Activated CD8-positive, alpha-beta memory T cell treated with anti-CD3 and anti-CD28 coated beads, Interleukin-2, amount 50 U/mL, for 24 hours (primary cell): Measurements from ENCODE around the gene RAB11FIP3.

Experiments
- DNase-seq: peaks from one replicate; pipeline ENCODE4 v3.0.0-alpha.2; 2020; ENCODE audit errors: extremely low read depth

Gene RAB11FIP3

DNA sequence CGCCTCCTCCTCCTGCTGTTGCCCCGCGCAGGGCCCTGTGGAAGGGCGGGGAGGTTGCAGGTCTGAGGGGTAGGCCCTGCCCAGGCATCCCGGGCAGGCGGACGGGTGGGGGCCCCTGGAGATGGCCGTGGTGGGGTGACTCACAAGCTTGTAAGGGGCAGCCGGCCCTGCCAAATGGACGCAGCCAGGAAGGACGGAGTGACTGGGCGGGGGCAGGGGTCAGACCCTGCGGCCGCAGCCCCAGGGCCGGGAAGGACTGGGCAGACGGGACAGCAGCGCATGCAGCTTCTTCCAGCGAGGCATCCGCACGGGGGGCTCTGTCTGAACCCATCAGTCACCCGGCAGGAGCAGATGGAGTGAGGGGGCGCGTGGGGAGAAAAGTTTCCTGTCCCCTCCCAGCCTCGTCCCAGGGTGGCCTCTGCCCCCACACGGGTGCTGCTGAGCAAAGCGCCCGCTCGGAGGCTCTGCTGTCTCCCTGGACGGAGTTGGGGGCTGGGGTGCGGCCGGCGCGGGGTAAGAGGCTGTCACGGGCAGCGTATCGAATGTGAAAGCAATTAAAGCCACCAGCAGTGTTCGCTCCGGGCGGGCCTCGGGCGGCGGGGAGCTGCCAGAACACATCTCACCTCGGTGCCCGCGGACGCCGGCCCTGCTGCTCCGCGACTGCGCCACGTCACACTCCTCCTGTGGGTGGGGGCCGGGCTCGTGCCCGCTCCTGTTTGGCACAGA, 129.4 kb downstream of the RAB11FIP3 start:
- DNase-seq = no peak

DNA sequence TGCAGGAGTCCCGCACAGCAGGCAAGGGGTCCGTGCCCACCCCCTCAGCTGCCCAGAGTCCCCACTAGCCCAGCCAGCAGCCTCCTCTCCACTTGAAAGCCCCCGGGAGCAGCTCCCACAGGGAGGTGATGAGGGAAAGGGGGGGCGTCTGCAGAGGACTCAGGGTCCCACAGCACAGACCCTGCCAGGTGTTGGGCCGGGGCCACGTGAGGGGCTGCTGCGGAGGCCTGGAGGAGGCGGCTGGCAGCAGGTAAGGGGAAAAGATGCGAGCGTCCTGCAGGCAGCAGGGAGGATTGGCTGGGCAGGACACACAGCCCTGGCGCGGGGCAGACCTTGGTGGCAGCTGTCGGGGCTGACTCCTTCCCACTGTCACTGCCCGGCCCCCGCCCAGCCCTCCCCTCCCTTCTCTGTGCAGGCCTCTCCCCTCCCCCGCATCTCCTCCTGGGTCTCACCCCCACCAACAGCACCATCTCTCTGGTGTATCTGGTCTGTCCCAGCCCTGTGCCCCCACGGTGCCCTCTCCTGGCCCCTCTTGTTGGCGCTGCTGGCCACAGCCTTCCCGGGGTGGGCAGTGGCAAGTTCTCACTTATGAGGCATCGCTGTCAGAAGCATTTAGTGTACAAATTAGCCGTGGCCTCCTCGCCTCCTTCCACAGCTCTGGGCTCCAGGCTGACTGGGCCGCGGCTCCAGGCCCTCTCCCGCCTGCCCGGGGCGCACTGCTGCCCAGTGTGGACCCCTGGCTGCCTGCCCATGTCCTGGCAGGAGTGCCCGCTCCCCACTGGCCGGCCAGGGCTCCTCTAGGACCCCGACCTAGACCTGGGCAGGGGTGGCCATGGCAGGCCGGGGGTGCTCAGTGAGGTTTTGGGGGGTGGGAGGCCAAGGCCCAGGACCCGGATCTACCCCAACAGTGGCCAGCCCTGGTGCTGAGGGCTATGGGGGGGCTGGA, 130.4 kb downstream of the RAB11FIP3 start:
- no peak for DNase-seq

DNA sequence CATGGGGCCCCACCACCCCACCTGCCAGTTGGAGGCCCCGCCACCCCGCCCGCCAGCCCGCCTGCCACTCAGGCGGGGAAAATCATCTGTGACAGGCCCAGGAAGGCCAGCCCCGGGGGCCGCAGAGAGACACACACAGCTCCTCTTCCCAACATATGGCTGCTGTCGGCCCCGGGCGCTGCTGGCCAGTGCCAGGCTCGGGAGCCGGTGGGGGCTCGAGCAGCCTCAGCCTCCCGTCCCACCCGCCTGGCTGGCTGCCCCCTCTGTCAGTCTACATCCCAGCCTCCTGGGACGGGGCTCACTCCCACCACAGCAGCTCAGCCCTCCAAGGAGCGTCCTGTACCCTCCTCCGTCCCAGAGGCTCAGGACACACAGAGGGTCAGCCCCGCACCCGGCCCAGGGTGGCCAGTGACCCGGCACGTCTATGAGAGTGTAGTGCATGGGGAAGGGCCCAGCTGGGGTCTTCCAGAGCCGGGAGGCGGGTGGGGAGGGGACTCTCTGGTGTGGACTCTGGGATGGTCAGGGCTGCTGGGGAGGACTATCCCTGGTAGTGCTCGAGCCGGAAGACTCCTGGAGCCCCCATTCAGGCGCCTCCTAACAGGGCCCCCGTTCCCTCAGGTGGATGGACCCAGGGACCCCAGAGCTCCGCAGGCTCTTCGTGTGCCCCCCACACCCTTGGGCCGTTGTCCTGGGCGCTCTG, 131.2 kb downstream of the RAB11FIP3 start:
- no peak for DNase-seq

DNA sequence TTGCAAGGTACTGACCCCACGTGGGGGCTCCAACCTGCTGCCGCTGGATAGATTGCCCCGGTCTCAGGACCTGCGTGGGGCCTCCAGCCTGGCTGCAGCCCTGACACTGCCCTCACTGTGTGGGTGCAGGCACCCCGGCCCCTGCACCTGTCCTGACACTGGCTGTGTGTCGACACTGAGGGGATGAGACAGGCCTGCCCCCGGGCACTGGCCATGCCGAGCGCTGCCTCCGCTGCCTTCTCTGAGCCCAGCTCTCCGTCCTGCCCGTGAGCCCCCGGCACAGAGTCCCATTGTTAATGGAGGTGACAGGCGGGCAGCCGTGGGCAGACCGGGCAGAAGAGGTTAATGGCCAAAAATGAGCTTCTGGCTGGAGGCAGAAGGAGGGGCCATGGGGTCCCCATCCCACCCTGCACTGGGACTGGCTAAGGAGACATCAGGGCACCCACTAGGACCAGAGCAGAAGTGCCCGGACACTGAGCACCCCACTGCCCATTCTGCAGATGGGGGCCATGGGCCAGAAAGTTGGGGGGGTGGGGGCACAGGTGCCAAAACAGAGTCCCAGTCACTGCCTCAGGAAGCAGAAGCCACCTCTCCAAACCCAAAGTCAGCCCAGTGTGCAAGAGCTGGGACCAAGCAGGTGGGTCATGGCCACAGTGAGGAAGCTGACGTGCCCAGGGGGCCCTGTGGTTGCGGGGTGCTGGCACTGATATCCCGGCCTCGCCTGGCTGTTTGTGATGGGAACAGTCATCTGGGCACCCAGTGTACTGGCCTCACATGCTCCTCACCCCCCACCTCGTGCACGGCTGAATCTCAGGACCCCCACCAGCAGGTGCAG, 132.2 kb downstream of the RAB11FIP3 start:
- no peak for DNase-seq

DNA sequence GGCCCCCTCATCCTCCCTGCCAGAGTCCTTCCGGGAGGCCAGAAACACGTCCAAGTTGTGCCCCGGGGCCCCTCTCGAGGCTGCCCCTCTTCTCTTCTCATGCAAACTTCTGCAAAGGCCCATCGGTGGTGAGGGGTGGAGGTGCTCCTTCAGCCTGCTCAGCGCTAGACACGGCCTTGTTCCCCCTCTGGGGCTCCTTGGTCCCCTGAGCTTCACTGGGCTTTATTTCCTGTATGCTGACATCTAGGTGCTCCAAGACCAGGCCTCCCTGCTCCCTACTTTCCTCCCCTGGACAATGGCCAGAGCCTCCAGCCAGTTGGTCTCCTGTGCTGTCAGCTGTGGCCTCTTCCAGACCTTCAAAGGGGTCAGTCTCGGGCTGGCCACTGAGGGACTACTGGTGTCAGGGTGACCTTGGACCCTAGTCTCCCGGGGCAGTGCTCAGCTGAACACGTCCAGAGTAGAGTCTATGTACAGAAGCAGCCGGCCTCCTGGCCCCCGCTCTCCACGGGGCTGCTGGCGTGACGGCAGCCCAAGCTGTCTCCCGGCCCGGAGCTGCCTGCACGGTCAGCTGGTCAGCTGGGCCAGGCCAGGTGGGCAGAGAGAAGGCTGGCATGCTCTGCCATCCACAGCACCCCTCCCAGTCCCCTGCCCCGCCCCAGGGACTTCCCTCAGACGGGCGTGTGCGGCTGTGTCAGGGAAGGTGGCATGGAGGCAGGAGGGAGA, 133.0 kb downstream of the RAB11FIP3 start:
- DNase-seq = no peak

DNA sequence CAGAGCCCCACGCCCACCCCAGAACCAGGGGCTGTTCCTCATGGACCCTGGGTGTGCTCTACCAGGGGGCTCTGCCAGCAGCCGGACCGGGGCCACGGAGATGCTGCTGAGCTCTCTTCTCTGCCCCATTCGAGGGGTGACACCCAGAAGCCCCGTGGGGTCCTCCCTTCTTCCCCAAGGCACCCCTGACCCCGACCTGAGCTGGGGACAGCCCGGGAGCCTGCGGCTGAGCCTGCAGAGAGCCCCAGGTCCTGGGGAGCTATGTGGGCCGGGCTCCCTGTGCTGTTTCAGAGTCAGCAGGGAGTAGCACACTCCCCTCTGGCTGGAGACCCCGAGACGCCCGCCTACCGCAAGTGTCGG, 133.6 kb downstream of the RAB11FIP3 start:
- DNase-seq = no peak

DNA sequence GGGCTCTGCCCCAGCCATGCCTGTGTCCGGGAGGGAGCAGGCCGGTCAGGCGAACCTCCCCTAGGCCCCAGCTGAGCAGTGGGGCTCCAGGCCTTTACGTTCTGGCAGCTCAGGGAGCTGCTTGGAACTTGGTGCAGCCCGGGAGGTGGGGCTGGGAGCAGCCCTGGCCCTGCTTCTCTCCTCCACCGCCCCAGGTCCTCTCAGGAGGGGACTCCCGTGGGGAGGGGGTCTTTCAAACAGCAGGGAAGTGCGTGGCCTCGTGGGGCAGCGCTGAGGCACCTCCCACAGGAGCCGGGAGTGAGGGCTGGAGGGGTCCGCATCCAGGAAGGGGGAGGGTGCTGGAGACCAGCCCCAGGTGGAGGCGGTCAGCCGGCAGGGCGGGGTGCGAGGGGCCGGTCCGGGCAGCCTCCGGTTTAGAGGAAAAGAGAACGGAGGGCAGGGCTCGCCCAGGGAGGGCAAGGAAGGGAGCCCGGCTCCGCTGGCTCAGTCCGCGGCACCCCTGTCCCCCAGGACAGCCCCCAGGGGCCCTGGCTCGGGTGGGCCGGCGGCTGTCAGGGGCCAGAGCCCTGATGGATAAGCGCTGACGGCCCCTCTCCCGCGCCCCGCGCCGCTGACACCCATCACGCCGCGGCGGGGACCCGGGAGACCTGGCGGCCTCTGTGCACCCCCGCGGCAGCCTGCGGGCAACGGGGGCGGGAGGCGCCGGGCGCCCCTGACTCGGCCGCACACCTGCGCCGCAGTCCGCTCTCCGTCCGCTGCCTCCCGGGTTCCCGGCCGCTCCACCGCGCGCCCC, 134.2 kb downstream of the RAB11FIP3 start:
- no peak for DNase-seq

DNA sequence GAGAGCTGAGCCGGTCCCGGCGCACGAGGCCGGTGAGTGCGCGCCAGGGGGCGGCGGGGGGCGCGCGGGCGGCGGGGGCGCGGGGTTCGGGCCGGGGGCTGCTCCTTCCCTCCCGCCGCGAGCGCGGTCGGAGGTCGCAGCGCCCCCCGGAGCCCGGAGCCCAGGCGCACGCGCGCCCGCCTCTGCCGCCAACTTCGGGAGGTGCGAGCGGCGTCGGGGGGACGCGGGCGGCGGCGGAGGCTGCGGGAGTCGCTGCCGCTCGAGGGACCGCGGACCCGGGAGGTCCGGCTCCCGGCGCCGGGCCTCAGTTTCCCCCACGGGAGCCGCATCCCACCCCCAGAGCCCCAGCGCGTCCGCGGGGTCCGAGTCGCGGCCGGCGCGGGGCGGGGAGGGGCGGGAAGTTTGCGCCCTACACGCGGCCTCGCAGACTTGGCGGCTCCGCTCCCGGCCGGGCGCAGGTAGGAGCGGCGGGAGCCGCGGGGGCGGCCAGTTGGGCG, 134.8 kb downstream of the RAB11FIP3 start, which contains the start of gene PRR35:
PRR35 (plus strand) TSS at position 191 of the 497 bp plus-strand sequence. CDS start 2,901 bp downstream, outside the sequence.
- no peak for DNase-seq

DNA sequence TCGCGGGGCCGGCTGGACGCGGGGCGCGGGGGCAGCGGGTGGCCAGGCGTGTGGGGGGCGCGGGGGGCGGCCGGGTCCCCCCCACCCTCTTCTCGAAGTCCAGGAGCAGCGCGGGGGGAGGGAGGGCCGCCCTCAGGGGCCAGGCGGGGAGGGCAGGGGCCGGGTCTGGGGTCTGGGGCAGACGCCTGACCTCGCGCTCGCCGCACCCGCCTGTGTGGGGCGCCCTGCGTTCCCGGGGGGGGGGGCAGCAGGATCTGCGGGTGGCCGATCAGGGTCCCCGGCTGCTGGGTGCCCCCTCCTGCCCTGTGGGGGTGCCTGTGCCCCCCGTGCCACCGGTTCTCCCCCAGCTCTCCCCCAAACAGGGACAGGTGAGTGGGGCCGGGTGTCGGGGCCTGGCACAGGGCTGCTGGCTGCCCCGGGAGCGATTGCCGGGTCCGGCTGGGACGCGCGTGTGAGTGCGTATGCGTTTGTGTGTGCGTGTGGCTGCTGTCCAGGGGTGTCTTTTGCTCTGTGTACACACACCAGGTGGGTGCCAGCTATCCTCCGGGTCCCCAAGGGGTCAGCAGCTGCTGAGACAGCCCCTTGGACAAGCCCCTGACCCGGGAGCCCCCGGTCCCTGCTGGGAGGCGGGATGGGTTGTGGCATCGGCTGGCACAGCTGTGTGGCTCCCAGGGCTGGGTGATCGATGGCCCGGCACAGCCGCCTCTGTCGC, 135.4 kb downstream of the RAB11FIP3 start:
- no peak for DNase-seq

DNA sequence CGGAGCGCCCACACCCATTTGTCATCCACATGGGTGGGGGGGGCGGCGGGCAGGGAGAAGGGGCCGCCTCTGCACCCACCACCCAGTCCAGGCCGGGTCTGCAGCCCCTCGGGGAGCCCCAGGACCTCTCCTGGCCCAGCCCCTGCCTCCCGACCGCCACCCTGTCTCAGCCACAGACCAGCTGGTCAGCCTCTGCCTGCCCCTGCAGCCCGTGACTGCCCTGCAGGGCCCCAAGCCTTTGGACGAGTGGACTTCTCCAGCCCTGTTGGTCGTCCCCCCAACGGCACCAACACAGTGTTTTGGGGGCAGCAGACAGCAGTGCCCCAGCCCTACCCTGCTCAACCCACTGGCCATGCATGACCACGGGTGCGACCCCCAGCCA, 136.0 kb downstream of the RAB11FIP3 start:
- no peak for DNase-seq

DNA sequence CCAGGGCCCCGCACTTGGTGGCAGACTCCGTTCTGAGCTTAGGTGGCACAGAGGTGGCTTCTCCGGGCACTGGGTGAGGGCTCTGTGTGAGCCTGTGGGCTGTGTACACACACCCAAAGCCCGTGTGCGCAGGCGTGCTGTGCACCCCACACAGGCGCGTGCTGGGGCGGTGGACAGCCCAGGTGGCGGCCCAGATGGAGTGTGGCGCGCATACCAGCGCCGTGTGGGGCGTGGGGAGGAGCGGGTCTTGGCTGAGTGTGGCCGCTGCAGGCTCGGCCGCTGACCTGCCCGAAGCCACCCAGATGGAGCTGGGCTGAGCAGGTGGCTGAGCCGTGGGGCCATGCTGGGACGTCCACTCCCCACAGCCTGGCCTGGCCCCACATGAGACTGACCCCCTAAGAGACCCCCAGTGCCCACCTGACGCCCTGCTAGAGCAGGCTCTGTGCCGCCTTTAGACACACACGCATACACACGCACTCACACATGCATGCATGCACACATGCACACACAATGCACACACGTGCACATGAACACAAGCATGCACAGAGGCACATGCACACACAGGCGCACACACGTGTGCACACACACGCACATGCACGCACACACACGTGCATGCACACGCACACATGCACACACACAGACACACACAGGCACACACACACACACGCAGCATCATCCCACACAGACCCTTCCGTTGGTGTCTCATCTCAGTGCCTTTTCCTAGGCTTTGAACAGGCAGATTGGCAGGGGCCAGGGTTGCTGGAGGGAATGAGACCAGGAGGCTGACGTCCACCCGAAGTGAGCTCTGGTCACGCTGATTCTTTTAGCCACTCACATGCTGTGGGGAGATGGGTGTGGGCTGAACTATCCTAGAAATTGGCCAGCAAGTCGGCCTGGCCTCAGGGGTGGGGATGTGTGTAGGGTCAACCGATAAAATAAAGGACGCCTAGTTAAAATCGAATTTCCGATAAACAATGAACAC, 136.8 kb downstream of the RAB11FIP3 start:
- no peak for DNase-seq

DNA sequence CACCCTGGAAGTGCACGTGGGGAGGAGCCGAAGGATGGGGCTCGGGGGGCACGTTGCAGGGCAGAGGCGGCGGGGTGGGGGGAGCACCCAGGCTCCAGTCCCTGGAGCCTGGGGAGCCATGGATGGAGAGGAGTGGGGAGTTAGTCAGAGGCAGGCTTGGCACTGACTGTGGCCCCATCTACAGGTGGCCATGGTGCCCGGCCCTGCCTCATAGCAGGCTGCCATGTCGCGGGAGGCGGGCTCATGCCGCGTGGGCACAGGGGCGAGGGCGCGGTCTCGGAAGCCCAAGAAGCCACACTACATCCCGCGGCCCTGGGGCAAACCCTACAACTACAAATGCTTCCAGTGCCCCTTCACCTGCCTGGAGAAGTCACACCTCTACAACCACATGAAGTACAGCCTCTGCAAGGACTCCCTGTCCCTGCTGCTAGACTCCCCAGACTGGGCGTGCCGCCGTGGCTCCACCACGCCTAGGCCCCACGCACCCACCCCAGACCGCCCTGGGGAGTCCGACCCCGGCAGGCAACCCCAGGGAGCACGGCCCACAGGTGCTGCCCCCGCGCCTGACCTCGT, 137.7 kb downstream of the RAB11FIP3 start:
- no peak for DNase-seq

DNA sequence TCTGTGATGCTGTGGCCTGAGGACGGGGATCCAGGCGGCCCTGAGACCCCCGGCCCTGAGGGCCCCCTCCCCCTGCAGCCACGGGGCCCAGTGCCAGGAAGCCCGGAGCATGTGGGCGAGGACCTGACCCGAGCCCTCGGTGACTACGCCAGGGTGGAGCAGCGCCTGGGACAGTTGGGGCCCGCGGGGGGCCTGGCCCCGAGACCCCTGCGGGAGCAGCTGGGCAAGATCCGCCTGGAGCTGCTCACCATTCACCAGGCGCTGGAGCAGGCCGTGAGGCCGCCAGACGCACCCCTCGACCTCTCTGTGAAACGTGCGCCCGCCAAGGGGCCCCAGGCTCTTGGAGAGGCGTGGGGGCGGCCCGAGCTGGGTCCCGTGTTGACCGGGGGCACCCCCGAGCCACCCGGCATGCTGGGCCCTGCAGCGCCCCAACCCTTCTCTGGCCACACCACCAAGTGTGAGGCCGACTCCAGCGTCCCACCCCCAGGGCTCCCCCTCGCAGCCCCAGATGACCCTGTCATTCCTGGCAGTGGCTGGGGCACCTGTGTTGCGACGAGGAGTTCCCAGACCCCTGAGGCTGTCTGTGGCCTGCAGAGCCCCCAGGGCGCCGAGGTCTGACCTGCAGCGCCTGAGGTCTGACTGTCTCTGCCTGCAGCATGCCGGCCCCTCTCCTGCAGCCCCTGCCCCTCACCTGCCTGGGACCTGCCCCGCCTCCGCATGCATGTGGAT, 139.4 kb downstream of the RAB11FIP3 start:
- DNase-seq = no peak

DNA sequence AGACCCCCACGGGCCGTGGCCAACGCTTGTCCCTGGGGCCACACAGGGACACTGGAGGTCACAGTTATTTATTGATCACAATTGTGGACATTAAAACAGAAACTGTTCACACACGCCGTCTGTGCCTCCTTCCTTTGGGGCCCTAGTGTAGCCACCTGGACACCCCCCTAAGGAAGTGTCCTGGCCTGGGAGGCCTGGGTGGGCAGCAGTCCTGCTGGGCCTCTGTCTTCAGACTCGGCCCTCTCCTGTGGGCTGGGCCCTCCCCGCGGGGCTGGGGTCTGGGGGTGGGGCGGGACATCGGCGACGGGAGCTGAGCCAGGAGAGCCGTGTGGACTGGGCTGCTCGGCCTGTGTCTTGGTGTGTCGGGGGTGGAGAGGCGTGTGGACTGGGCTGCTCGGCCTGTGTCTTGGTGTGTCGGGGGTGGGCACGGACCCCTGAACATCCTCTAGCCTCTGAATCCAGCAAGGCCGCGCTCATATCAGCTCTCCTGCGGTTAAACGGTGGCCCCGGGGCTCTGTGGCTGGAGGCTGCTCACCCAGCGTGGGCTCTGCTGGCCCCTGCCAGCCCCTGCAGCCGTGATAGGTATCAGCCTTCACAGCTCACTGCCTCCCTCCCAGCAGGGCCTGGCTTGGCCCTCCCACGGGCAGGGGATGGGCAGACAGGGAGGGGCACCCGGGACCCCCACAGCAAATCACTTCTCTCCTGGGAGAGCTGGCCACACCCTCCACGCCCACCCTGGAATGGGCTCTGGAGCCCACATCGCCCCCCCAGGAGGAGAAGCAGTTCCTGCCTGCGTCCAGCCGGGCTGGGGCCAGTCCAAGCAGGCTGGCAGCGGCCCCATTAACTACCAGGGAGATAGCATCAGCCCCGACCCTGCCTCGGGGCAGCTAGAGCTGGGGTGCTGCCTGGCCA, 140.2 kb downstream of the RAB11FIP3 start:
- no peak for DNase-seq

DNA sequence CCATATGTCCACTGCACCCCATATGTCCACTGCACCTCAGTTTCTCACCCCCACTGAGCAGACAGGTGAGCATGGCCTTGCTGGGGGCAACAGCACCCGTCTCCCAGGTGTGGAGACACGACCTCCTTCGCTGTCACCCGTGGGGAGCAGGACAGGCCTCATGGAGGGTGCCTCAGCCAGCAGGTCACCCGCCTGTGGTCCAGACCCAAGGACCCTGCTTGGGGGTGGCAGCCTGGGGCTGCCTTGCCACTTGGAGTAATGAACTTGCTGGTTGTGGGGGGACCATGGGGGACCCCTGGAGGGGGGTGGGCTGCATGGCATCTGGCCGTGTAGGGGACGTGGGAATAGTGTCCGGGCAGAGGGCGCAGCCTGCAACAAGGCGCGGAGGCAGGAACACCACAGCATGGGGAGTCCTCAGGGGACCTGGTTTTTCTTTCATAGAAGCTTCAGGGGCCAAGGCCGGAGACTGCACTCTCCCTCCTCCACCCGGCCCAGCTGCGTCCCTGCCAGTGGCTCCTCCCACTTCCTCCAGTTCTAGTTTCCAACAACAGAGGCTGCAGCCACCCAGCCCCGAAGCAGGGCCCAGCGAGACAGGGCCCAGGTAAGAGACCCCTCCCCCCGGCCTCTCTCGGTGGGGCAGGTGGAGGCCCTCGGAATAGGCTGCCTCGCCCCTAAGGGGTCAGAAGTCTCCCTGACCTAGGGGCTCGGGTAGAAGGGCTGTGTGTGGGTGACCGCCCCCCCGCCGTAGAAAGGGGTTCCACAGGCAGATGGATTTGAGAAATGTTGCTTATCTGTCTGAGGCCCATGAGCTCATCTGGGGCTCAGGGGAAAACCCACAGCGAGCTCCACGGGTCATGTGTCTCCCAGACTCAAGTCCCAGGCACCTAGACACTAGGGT, 141.3 kb downstream of the RAB11FIP3 start, which contains the start of gene NHLRC4:
NHLRC4 (plus strand) TSS at position 531 of the 898 bp plus-strand sequence. CDS start 1,043 bp downstream, outside the sequence.
- DNase-seq = no peak
